ENCODE results near the gene CNNM2.

The CNNM2 gene

GRCh38 chr10:103069453-103070331 is 151.6 kb downstream of the CNNM2 start:
- no peak for DNase-seq (ENCODE audit: insufficient read length, low spot score)
- FAIRE-seq = no peak
- peak; percentile 73 for TF ChIP-seq CTCF (IDR thresholded peaks at IDR 0.05; ENCODE audit: insufficient read depth, missing control alignments)

- TF ChIP-seq CTCF (IDR thresholded peaks at IDR 0.05; ENCODE audit: insufficient read depth, missing control alignments) = no peak
- FAIRE-seq = no peak
- DNase-seq (ENCODE audit: insufficient read length, low spot score) = no peak
These were observed 154.2 kb downstream of the CNNM2 start for GRCh38 chr10:103072276-103072675.

- TF ChIP-seq CTCF (IDR thresholded peaks at IDR 0.05; ENCODE audit: insufficient read depth, missing control alignments) = no peak
- no peak for FAIRE-seq
- no peak for DNase-seq (ENCODE audit: insufficient read length, low spot score)
These were observed 154.8 kb downstream of the CNNM2 start for GRCh38 chr10:103072891-103073290.

GRCh38 chr10:103077020-103077419 is 158.9 kb downstream of the CNNM2 start:
- DNase-seq (ENCODE audit: insufficient read length, low spot score) (no peak), FAIRE-seq (no peak)
- TF ChIP-seq CTCF (IDR thresholded peaks at IDR 0.05; ENCODE audit: insufficient read depth, missing control alignments) = no peak

DNA sequence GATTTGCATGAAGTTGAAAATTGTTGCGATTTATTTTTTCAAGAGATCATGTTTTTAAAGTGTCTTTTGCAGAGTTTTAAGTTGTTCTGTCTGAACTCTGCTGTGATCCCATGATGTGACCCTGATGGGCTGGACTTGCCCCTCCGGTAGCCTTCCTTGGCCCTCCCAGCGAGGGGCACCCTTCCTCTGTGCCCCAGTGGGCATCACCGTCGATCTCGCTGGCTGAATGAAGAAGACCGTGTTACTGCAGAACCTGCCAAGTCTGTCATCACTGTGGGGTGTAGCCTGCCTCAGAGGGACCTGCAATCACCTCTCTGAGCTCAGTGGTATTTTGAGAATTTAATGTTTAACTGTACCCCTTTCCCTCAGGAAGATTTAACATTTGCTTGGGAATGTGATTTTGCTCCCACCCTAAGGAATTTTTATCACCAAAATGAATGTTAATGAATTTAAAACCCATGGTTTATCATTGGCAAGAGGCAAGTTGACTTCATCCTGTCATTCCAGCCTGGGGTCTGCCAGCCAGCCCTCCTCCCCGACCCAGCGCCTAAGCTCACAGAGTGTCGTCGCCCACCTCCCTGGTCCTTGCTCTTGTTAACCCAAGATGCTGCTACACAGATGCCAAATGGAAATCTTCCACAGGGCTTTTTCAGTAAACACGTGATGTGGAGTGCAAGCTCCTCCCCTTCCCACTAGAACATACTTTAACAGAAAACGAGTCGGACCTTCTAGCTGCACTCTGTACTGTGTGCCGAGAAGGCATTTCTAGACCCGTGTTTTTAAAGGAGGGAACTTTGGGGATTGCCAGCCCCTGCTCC is 159.6 kb downstream of the CNNM2 start:
- FAIRE-seq (no peak), DNase-seq (ENCODE audit: insufficient read length, low spot score) (no peak)
- no peak for TF ChIP-seq CTCF (IDR thresholded peaks at IDR 0.05; ENCODE audit: insufficient read depth, missing control alignments)

GRCh38 chr10:103078309-103078615 is 160.2 kb downstream of the CNNM2 start:
- no peak for FAIRE-seq
- DNase-seq (ENCODE audit: insufficient read length, low spot score) = no peak
- TF ChIP-seq CTCF (IDR thresholded peaks at IDR 0.05; ENCODE audit: insufficient read depth, missing control alignments) = no peak

DNA sequence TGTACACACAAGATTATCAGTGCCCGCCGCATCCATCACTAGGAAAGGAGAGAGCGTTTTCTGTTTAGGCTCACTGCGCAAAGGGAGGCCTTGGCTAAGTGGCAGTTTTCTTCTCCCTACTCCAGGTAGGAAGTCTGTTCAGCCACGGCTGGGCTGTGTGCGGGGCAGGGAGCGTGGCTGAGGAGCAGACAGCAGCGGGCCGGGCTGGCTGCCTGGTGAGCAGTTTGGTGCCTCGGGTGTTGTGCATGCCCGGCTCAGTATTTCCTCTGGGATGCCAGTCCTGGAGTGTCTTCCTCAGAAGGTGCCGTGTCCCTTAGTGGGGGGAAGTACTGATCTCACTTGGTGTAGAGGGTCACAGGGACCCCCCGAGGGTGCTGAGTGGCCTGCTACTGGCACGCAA is 160.6 kb downstream of the CNNM2 start:
- FAIRE-seq = no peak
- no peak for TF ChIP-seq CTCF (IDR thresholded peaks at IDR 0.05; ENCODE audit: insufficient read depth, missing control alignments)
- no peak for DNase-seq (ENCODE audit: insufficient read length, low spot score)
